Measurements from ENCODE around the gene CCR5AS.
"Not testable (repeated sequence)": the region's sequence is repeated elsewhere in the genome, so short reads cannot be mapped to it uniquely, and the experiment has no call there.

DNA sequence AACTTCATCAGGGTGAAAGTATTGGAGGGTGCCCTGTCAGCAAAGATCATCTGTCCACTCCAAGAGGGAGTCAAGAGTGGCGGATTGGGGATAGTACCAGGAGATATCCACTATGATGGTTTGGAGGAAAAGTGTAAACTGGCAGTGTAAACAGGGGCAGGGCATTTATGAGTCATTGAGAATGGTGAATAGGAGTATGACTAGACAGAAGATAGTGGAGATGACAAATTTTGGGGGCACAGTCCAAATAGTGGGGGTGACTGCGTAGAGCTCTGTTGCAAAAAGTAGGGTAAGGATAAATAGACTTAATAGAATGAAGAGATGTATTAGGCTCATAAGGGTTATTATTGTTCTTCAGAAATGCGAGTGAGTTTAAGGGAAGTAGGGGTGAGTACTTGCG, 18.0 kb downstream of the CCR5AS start:
- TF ChIP-seq POLR2A, EP300, POLR2AphosphoS5 (IDR thresholded peaks at IDR 0.05): not testable (repeated sequence)
- TF ChIP-seq, protein P1, sequence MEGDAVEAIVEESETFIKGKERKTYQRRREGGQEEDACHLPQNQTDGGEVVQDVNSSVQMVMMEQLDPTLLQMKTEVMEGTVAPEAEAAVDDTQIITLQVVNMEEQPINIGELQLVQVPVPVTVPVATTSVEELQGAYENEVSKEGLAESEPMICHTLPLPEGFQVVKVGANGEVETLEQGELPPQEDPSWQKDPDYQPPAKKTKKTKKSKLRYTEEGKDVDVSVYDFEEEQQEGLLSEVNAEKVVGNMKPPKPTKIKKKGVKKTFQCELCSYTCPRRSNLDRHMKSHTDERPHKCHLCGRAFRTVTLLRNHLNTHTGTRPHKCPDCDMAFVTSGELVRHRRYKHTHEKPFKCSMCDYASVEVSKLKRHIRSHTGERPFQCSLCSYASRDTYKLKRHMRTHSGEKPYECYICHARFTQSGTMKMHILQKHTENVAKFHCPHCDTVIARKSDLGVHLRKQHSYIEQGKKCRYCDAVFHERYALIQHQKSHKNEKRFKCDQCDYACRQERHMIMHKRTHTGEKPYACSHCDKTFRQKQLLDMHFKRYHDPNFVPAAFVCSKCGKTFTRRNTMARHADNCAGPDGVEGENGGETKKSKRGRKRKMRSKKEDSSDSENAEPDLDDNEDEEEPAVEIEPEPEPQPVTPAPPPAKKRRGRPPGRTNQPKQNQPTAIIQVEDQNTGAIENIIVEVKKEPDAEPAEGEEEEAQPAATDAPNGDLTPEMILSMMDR (IDR thresholded peaks at IDR 0.05) = not testable (repeated sequence)

Measured in suprapubic skin (tissue), 4 donors.